Measurements from ENCODE around the gene MRM2.

Gene MRM2

DNA sequence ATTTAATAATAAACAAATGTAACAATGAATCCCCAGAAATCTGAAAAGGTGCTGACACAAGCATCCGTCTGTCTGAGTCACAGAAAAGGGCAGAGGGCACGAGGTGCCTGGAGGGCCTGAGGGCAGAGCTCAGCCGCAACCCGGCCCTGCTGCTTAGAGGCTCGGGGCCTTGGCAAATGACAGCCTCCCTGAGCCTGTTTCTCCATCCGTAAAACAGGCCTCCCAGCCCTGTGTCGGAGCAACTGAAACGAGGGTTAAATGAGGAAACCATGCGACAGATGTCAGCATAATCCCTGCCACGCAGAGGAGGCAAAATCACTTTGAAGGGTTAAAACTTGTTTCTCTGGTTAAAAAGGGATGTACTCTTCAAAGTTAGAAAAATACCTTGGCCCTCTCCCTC is 24.9 kb upstream of the MRM2 start:
- no peak for DNase-seq (ENCODE audit: low read depth in 2 of 2)

DNA sequence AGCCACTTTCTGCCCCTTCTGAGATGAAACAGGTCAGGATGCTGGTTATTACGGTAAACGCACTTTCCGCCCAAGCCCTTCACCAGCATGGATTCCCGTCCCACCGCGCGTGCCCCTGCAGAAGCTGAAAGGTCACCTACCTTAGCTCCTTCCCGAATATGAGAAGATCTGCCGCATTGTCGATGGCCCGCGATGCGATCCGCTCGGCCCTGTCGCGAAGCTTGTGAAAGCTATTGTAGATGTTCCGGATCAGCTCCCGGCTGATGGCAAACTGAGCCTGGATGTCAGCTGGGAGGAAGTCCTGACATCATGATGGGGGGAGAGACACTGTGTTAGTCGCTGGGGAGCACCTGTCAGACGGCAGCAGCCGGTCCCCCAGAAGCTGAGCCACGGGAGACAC is 22.2 kb upstream of the MRM2 start:
- DNase-seq (ENCODE audit: low read depth in 2 of 2): no peak

DNA sequence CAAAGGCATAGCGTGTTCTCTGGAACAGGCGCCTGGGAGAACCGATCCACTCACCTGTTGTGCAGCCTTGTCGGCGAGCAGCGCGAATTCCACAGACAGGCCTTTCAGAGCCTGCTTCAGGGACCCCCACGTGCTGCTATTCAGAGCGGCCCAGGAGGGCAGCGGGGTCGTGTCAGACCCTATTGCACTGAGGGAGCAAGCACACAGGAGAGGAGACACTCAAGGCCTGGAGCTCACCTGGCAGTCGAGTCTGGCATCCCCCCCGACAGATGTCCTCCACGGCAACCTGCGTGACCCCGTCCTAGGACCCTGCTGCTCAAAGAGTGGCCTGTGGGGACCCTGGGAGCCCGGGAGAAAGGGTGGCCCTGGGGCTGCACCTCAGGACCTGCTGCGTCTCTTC is 21.2 kb upstream of the MRM2 start:
- DNase-seq (ENCODE audit: low read depth in 2 of 2): no peak

DNA sequence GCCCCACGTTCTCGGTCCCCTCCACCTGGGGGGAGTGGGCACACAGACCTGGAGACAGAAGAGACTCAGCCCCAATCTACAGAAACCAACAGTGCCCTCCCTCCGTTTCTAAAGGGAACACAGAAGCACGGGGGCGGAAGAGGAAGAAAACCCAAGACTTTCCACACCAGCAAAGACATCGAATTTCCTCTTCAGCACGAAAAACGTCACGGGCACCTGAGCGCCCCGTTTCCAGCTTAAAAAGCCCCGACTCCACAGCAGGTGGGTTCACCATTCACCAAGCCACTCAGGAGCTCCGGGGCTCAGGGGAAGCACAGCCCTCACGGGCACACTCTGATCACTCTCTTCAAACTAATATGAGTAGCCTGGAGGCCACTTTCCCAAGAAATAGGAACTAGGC is 19.6 kb upstream of the MRM2 start:
- peak in 1 of 2 donors; percentile 21 for DNase-seq (ENCODE audit: low read depth in 2 of 2)

DNA sequence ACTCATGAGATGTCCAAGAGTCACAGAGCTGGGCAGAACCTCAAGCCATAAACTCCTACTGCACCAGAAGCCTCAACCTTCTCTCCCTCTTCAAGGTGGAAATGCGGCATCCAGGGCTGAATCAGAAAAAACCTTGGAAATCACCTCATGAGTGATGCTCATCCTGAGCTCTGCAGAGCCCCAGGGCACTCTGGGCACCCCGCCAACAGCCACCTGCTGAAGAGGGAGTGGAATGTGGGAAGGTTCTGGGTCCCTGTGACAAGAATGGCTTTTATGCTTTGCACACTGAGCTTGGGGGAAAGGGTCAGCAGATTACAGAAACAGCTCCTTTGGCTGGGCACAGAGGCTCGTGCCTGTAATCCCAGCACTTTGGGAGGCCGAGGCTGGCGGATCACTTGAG is 18.8 kb upstream of the MRM2 start:
- no peak for DNase-seq (ENCODE audit: low read depth in 2 of 2)

DNA sequence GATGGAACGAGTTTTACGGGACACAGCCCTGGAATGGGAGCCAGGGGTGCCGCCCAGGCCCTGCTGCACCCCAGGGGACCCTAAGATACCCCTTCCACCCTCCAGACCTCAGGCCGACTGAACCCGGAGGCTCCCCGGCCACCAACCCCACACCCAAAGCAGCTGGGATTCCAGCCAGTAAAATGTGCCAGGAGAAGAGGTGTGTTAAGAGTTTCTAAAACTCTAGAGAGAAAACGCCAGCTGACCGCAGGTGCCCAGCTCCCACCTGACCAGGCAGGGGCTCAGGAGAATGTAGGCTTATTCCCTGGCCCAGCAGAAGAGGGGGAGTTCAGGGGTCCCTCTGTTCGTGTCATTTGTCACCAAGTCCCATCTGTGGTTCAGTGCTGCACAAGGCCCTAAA is 17.5 kb upstream of the MRM2 start:
- no peak for DNase-seq (ENCODE audit: low read depth in 2 of 2)

DNA sequence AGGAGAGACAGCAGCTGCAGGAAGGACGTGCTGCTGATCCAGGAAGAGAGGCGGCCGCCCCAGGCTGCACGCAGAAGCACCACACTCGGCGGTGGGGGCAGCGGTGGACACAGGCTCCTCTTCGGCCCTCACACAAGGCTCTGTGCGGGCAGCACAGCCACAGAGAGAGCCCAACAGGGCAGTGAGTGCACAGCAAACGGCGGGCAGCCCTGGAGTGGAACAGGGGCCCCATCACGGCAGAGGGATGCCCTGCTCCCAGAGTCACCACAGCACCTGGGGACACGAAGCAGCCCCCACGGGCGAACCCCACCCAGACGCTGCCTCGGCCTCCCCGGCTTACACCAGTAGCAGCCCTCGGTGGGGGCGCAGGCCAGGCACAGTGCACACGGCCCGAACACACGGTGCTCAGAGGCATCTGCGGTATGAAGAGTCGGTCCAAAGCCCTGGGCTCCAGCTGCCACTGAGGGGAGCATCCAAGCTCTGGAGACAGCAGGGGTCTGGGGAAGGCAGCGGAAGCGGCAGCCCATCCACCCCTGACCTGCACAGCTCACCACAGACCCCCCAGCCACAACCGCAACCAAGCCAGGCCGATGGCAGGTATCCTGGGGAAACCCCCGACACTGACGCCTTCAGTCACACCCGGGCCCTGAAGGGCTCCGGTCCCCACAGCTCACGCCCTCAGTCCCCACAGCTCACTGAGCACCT is 16.8 kb upstream of the MRM2 start:
- DNase-seq (ENCODE audit: low read depth in 2 of 2): no peak

DNA sequence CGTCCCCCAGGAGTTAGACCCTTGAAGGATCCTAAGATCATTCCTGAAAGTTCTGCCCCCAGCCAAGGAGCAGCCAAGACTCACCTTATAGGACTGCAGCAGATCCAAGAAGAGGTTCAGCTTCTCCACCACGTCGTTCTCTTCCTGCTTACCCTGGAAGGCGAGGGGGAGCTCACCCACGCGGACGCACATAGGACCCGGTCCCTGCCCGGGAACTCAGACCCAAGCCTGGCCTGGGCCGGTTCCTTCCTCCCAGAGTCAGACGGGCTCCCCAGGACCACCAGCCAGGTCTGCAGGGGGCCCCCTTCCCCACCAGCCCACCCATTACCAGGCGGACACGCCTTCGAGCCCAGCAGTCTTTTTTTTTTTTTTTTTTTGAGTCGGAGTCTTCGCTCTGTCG is 15.6 kb upstream of the MRM2 start:
- no peak for DNase-seq (ENCODE audit: low read depth in 2 of 2)

DNA sequence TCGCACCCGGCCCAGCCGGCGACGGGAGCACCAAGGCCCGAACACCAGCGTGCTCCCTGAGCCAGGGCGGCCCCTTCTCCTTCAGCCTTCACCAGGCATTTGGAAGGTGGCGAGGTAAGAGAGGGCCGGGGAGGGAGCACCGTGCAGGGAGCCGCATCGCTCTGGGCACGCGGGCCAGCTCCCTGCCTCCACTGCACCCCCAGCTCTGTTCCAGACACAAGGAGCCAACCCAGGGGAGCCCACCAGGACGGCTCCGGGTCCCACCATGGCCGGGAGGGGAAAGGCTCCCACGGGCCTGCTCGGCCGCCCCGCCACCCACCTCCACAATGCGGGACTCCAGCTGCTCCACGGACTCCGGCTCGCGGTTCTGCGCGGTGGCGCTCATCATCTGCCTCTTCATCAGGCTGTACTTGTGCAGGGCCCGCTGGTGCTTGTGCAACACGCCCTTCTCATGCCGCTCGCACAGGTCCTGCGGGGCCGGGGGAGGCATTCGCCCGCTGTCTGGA is 15.1 kb upstream of the MRM2 start:
- DNase-seq (ENCODE audit: low read depth in 2 of 2): no peak

DNA sequence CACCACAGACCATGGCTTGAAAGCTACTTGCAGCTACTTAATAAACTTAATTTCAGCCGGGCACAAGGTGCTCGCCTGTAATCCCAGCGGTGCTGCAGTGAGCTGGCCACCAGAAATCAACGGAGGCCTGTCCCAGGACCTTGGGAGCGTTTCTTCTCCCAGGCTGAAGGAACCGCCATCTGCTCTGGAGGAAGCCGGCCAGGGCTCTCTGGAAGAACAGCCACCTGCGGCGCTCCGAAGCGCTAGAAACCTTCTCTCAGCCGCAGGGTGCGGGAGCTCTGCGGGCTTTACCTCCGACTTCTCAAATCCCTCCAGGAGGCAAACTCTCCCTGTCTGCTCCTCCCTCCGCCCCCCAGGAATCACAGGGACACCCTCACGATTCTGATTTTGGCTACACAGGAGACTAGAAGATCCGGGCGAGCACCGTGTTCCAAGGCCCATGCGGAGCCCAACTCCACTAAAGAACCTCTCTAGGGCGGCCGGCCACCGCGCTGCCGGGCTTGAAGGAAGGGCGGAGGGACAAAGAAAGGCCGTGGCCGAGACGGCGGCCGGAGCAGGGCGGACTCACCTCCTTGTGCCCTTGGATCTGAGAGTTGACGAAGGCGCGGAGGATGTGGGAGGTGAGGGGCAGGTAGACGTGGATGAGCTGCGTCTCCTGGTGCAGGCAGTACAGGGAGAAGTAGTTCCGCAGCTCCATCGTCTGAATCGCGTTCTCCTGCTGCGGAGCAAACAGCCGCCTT is 14.5 kb upstream of the MRM2 start:
- DNase-seq (ENCODE audit: low read depth in 2 of 2): no peak

DNA sequence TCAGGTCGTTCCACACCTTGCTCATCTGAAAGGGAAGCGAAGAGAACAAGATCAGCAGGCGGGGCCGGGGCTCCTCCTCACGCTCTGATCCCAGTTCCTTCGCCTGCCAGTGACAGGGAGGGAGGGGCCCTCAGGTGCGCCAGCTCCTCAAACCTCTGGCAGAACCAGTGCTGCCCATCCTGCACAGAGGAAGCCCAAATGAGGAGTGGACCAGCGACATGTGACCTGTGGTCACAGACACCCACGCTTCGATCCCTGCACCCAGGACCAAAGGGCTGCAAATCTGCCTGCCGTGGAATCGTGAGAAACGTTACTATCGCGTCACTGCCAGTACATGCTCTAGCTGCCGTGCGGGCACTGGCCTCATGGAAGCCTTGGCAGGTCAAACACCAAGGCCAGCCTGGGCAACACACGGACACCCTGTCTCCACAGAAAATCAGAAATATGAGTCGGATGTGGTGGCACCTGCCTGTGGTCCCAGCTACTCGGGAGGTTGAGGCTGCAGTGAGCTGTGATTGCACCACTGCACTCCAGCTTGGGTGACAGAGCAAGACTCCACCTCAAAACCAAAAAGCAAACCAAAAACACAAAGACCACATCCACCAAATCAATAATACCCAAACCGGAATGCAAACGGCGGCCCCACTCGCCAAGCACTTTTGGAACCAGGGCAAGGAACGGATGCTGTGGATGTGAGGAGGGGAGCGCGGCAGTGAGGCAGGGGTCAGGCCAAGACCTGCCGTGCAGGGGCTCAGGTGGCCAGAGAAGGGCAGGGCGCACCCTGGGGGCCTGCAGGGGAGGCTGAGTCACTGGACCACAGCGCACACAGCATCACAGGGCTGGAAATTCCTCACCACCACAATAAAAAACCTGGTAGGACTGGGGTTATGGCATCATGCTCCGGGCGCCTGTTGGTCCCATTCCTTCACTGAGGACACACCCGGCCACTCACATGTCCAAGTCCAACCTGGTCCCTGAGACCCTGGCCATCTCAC is 13.4 kb upstream of the MRM2 start:
- no peak for DNase-seq (ENCODE audit: low read depth in 2 of 2)

DNA sequence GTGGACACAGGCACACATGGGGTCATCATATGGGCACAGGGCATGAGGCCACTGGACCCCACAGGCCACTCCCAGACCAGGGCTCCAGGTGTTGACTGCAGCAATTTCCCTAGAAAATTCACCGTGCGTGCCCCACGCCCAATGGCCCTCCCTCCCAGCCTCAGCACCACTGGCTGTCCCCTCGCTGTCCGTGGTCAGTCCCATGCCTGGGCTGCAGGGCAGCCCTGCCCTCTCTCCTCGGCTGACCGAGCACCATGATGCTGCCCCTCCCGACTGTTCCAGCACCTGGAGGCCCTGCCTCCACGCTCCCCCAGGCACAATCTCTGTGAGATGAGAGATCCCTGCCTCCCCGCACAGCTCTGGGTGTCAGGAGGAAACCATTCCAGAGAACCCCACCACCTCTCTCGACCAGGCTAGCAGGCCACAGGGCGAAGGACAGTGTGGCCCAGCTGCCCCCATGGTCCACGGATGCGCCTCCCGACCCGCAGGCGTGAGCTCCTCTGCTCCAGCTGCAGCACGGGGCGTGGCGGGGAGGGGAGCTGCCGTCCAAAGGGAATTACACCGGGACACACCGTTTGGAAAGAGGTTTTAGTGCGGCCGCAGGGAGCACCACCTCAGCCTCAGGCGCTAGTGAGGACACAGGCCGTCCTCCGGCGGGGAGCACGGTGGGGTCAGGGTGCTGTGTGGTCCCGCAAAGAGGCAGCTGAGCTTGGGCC is 12.6 kb upstream of the MRM2 start:
- DNase-seq (ENCODE audit: low read depth in 2 of 2): no peak

DNA sequence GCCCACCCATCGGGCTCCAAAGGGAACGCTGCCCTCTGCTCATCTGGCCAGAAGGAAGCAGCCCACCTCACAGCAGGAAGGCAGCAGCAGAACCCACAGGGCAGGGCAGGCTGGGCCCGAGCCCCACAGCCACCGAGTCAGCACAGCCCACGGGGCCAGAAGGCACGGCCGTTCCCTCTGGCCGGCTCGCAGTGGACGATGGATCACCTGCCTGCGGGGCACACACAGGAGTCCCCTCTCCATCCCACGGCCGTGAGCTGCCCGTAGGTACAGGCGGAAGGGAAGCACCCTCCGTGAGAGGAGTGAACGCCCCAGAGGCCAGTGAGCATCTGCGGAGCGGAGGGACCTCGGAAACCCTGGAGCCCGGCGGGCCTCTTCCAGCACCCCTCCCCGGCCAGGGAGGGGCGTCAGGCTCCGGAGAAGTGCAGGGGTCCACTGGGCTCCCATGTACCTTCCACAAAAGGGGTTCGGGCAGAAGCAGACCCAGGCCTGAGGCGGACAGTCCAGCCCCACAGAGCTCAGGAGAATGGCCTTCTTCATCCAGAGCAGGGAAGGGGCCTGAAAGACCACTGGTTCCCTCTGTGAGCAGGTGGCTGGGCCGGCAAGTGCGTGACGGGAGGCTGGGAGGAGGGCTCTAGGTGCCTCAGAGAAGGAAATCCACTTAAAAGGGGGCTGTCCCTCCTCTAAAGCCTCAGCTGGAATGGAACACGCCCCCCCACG is 11.7 kb upstream of the MRM2 start:
- no peak for DNase-seq (ENCODE audit: low read depth in 2 of 2)

DNA sequence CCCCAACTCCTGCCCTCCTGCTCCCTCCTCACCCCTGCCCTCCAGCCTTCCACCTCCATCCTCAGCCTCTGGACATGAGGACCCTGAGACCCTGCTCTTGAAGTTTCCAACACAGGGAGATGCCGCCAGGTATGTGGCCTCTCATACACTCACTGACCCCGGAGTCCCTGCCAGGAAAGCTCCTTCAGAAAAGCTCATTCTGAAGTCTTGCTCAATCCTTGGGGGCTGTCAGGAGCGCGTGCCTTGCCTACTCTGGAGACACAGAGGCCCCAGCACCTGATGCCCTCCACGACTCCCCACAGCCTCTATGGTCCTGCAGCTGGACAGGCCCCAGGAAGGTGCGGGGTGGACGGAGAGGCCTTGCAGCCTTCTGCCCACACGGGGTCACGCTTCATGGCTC is 11.0 kb upstream of the MRM2 start:
- DNase-seq (ENCODE audit: low read depth in 2 of 2): no peak

DNA sequence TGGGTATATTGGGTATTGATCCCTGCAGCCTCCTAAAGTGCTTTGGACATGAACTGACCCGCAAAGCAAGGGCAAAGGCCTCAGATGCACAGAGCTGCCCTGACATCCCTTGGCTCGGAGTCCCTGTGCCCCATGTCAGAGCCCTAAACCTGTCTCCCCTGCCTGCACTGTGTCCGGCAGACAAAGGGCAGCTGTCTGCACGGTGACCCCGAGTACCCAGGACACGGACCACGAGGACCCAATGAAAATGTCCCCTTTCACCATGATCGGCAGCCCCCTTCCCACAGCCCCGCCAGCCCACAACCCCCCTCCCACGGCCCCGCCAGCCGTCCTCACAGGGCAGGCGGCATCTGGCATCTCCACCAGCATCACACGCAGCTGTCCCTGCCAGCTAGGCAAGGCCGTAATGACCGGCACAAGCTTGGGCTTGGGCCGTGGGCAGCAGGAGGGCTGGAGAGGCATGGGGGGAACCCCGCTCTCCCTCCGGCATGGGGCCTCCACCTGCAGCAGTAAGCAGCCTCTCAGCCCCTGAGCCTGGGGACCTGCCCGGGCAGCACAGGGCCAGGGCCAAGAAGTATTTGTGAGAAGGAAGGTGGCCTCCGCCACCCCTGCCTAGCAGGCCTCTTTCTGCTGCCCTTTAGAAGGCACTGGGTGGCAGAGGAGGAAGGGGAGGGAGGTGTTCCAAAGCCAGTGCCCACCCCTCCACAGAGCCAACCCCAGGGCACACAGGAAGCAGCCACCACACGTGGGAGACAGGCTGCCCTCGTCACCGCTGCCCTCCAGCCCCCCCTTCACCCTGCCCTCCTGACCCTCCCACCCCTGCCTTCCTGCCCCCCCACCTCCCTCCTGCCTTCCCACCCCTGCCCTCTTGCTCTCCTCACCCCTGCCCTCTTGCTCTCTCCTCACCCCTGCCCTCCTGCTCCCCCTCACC is 10.1 kb upstream of the MRM2 start:
- DNase-seq (ENCODE audit: low read depth in 2 of 2): no peak

DNA sequence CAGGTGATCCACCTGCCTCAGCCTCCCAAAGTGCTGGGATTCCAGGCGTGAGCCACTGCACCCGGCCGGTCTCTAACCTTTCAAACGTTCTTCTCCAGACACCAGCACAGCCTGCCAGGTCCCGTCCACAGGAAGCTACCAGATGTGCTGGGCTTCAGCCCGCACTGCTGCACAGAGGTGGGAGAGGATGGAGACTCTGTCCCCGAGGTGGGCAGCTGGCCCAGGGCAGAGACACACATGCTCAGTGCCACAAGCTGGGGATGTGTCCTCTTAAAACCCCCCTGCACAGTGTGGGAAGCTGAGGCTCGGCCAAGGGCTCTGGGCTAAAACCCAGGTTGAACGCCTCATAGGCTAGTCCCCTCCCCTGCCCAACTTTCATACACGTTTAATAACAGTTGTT is 9.4 kb upstream of the MRM2 start:
- DNase-seq (ENCODE audit: low read depth in 2 of 2): no peak

DNA sequence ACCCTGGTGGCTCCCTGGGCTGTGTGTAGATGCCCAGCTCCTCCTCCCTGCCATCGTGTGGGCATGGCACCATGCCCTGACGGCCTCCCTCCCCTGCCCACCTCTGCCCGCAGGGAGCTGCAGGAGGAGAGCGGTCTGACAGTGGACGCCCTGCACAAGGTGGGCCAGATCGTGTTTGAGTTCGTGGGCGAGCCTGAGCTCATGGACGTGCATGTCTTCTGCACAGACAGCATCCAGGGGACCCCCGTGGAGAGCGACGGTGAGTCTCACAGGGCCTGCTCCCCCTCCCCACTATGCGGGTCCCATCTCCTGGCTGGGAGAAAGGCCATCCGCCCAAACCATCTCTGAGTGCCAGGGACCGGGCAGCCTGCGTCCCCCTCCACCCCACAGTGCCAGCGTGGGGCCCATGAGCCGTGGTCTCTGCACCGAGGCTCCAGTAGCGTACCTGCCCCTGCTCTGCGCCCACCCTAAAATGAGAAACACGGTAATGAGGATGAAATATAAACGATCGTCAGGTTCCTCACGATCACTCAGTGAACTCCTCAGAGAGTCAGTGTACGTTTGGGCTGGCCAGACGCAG is 7.8 kb upstream of the MRM2 start:
- no peak for DNase-seq (ENCODE audit: low read depth in 2 of 2)

DNA sequence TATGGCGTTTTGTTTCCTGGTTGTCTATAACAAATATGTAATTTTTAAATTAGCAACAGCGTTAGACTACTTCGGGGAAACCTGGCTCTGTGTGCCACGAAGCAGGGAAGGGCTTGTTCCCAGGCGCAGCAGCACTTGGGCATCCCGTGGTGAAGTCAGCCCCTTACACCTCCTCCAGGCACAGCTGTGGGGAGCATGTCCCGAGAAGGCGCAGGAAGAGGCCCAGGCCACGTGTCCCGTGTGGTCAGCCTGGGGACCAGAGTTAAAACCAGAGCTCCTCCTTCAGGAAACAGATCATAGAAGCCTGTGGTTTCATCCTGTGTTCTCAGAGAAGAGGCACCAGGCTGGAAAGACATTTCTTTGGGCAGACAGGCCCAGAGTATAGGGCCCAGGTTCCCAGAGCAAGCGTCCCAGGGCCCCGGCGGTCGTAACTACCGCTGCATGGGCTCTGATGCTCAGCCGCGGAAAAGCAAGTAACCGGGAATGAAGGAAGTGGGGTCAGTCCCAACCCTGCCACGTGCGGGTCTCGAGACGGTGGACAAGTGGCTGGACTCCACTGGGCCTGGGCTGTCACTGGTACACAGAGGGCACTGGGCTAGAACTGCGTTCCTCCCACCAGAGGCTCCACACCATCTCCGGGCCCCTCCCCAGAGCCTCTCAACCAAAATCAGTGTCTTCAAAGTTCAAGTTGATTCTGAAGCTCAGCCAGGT is 7.1 kb upstream of the MRM2 start:
- no peak for DNase-seq (ENCODE audit: low read depth in 2 of 2)
